OCI-LY1 (cell line): ENCODE data around the gene PTCH1.

Experiments used
- CTCF ChIP-seq: fragments of 200-600 bp; sonication (generic), shearing (Covaris generic); IDR thresholded peaks from 2 replicates; pipeline ENCODE4 v1.5.1; 2017; ENCODE audit warnings: mild to moderate bottlenecking, antibody characterized with exemption, low read length, moderate library complexity, mixed read lengths
- EZH2 ChIP-seq: fragments of 200-600 bp; sonication (generic), shearing (Covaris generic); IDR thresholded peaks from 2 replicates; pipeline ENCODE4 v1.8.0; 2017; ENCODE audit warnings: borderline replicate concordance, mixed run types, mild to moderate bottlenecking, antibody characterized with exemption, low read length, moderate library complexity, mixed read lengths

GRCh38 chr9:95460518-95461164 lies 56.1 kb downstream of the PTCH1 start:
- TF ChIP-seq EZH2 = no peak
- no peak for TF ChIP-seq CTCF
